ENCODE results near the gene ZNF441.
"Not testable (repeated sequence)": the region's sequence is repeated elsewhere in the genome, so short reads cannot be mapped to it uniquely, and the experiment has no call there.

ZNF441 gene

GRCh38 chr19:11780431-11781020 lies 13.7 kb downstream of the ZNF441 start:
- no peak for DNase-seq (ENCODE audit: low spot score)

GRCh38 chr19:11781295-11782057 lies 14.7 kb downstream of the ZNF441 start:
- no peak for DNase-seq (ENCODE audit: low spot score)

- no peak for DNase-seq (ENCODE audit: low spot score)
Observed at GRCh38 chr19:11783767-11784166, 17.0 kb downstream of the ZNF441 start.

GRCh38 chr19:11784356-11784755 lies 17.6 kb downstream of the ZNF441 start:
- DNase-seq (ENCODE audit: low spot score), result no peak

- DNase-seq (ENCODE audit: low spot score), result no peak
Observed at GRCh38 chr19:11787536-11787935, 20.7 kb downstream of the ZNF441 start.

- DNase-seq (ENCODE audit: low spot score), result no peak
Observed at GRCh38 chr19:11792942-11793341, 26.1 kb downstream of the ZNF441 start.

GRCh38 chr19:11797491-11797890 lies 30.7 kb downstream of the ZNF441 start:
- peak; percentile 78 for DNase-seq (ENCODE audit: low spot score)

- DNase-seq (ENCODE audit: low spot score), result peak; percentile 98
Observed at GRCh38 chr19:11798391-11799330, 31.9 kb downstream of the ZNF441 start, which contains the start of gene ZNF491. Gene ZNF491 (plus strand): TSS chr19:11798523. CDS start chr19:11805954, 7,431 bp downstream.

- DNase-seq (ENCODE audit: low spot score), result no peak
Observed at GRCh38 chr19:11806354-11807098, 39.7 kb downstream of the ZNF441 start.

- no peak for DNase-seq (ENCODE audit: low spot score)
Observed at GRCh38 chr19:11807099-11807380, 40.2 kb downstream of the ZNF441 start.

- DNase-seq (ENCODE audit: low spot score), result peak; percentile 26
Observed at GRCh38 chr19:11813703-11814028, 46.9 kb downstream of the ZNF441 start.

GRCh38 chr19:11814029-11814699 lies 47.4 kb downstream of the ZNF441 start, which contains the start of gene ZNF440:
Gene ZNF440 (plus strand): TSS chr19:11814273. CDS start chr19:11814448, 175 bp downstream.
- peak; percentile 98 for DNase-seq (ENCODE audit: low spot score)

- no peak for DNase-seq (ENCODE audit: low spot score)
Observed at GRCh38 chr19:11814700-11815035, 47.9 kb downstream of the ZNF441 start.

GRCh38 chr19:11821474-11822109 lies 54.8 kb downstream of the ZNF441 start:
- DNase-seq (ENCODE audit: low spot score), result no peak

- DNase-seq (ENCODE audit: low spot score), result not testable (repeated sequence)
Observed at GRCh38 chr19:11828957-11829876, 62.4 kb downstream of the ZNF441 start.

- DNase-seq (ENCODE audit: low spot score), result no peak
Observed at GRCh38 chr19:11832253-11832912, 65.6 kb downstream of the ZNF441 start.

- DNase-seq (ENCODE audit: low spot score), result no peak
Observed at GRCh38 chr19:11833541-11833940, 66.7 kb downstream of the ZNF441 start.
